IMR-90 (cell line): ENCODE results near the gene ANKRD34C.

Experiments used
- CHD1 ChIP-seq: IDR thresholded peaks from 2 replicates; pipeline ENCODE4 v1.6.1; 2012; ENCODE audit warnings: low read depth, low read length, improper control_type of control experiment
- CTCF ChIP-seq: conservative IDR thresholded peaks from 2 replicates; pipeline ENCODE4 v1.5.1; 2012; ENCODE audit warnings: mild to moderate bottlenecking, low read depth, low read length, improper control_type of control experiment
- ELK1 ChIP-seq: fragments of 150-350 bp; IDR thresholded peaks from 2 replicates; pipeline ENCODE4 v1.6.1; 2016; ENCODE audit warnings: low read depth, mild to moderate bottlenecking, low read length, moderate library complexity, borderline replicate concordance
- MAFK ChIP-seq: IDR thresholded peaks from 2 replicates; pipeline ENCODE4 v1.6.1; 2012; ENCODE audit warnings: low read depth, low read length, improper control_type of control experiment
- MAZ ChIP-seq: IDR thresholded peaks from 2 replicates; pipeline ENCODE4 v1.6.1; 2012; ENCODE audit warnings: low read depth, mild to moderate bottlenecking, low read length, improper control_type of control experiment, moderate library complexity, borderline replicate concordance
- POLR2A ChIP-seq: IDR thresholded peaks from 2 replicates; pipeline ENCODE4 v1.6.1; 2012; ENCODE audit warnings: mild to moderate bottlenecking, low read depth, low read length
- RAD21 ChIP-seq: IDR thresholded peaks from 2 replicates; pipeline ENCODE4 v1.6.1; 2012; ENCODE audit warnings: low read length, improper control_type of control experiment
- RFX5 ChIP-seq: IDR thresholded peaks from 2 replicates; pipeline ENCODE4 v1.8.0; 2012; ENCODE audit warnings: low read depth, mild to moderate bottlenecking, low read length, moderate library complexity
- USF2 ChIP-seq: fragments of 150-350 bp; IDR thresholded peaks from 2 replicates; pipeline ENCODE4 v1.6.1; 2017; ENCODE audit warnings: mild to moderate bottlenecking, antibody characterized with exemption, low read length, low read depth

- no peak for TF ChIP-seq USF2
- TF ChIP-seq CTCF: no peak
- no peak for TF ChIP-seq POLR2A
- no peak for TF ChIP-seq ELK1
- no peak for TF ChIP-seq RAD21
- no peak for TF ChIP-seq MAFK
- no peak for TF ChIP-seq MAZ
- TF ChIP-seq RFX5: no peak
- TF ChIP-seq CHD1: no peak
Observed at GRCh38 chr15:79292011-79292410, 9.5 kb downstream of the ANKRD34C start.
